ENCODE measurements around the gene TMEM222. TPM values are rescaled to one million over a fixed set of nuclear protein-coding genes. Genes with fewer than 3 reads are reported as not detected.

The TMEM222 gene
- total RNA-seq, 1 experiment from 2014 or later: 27.4 TPM

- no peaks in the 10 kb centered on the region for H3K9me2 ChIP-seq (replicated peaks; ENCODE audit: insufficient read depth, low read length)
- H4K20me1 ChIP-seq (ENCODE audit: insufficient read depth, low read depth, low read length): no peaks in the 10 kb centered on the region
- DNase-seq: no peak
- H3K36me3 ChIP-seq (ENCODE audit: insufficient read depth, low read length): no peaks in the 10 kb centered on the region
- no peaks in the 10 kb centered on the region for H3K79me2 ChIP-seq (ENCODE audit: low read length)
- no peaks in the 10 kb centered on the region for H3K9me3 ChIP-seq (ENCODE audit: low read length)
- H3K4me1 ChIP-seq (ENCODE audit: low read length): peaks cover 19% of the 10 kb centered on the region
- peak overlapping the region; percentile 79 for H3K9ac ChIP-seq (ENCODE audit: low read length)
- H3K27me3 ChIP-seq (ENCODE audit: low read length): no peaks in the 10 kb centered on the region
- H3K4me2 ChIP-seq (ENCODE audit: low read depth, low read length, poor library complexity, severe bottlenecking): peak overlapping the region; percentile 100
- H2AFZ ChIP-seq (ENCODE audit: low read length): peak overlapping the region; percentile 94; the same call in 1 of the 2 replicates
- H3K4me3 ChIP-seq (ENCODE audit: low read length): peak overlapping the region; percentile 82; the same call in 1 of the 2 replicates
- H3K27ac ChIP-seq (ENCODE audit: low read length): no peak overlapping the region
These were observed 45.2 kb downstream of the TMEM222 start for GRCh38 chr1:27367160-27367650.

DNA sequence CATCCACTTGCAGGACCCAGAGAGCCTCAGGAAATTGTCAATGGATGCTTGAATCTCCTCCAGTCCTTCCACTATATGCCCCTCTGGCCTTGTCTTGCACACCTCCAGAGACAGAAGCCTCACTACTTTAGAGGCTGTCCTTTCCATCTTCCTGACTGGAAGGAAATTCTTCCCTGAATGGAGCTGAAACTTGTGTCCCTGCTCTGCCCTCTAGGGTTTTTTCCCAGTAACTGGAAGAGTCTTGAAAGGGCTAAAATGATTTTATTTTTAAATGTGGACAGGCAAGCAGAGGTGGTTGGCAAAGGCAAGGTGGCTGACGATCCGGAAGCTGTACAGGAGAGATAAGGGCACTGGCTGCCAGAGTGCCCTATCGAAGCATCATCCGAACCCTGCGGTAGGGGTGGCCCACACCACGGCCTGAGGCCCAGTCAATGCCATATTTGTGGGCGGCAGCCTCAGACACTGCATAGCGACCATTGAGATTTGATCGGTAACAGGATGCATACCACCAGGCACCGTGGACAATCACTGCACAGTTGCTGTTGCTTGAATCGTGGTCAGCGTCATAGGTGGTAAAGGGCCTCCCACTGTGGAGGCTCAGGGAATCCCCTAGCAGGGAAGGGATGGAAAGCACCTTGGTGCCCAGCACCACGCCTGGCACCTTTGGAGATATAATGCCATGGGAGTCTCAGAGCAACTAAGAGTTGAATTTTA is 47.1 kb downstream of the TMEM222 start:
- Histone ChIP-seq H3K36me3 (ENCODE audit: insufficient read depth, low read length) (no peaks in the 10 kb centered on the region), H3K4me2 (ENCODE audit: low read depth, low read length, poor library complexity, severe bottlenecking) (no peak overlapping the region), H3K27ac (ENCODE audit: low read length) (no peak overlapping the region), H3K9me3 (ENCODE audit: low read length) (no peaks in the 10 kb centered on the region), H3K27me3 (ENCODE audit: low read length) (no peaks in the 10 kb centered on the region), H3K79me2 (ENCODE audit: low read length) (no peaks in the 10 kb centered on the region), H2AFZ (ENCODE audit: low read length) (no peak overlapping the region), H3K4me3 (ENCODE audit: low read length) (no peak overlapping the region), H3K4me1 (ENCODE audit: low read length) (peaks cover 19% of the 10 kb centered on the region), H3K9ac (ENCODE audit: low read length) (no peak overlapping the region), H3K9me2 (replicated peaks; ENCODE audit: insufficient read depth, low read length) (no peaks in the 10 kb centered on the region), H4K20me1 (ENCODE audit: insufficient read depth, low read depth, low read length) (no peaks in the 10 kb centered on the region)
- DNase-seq: no peak

DNA sequence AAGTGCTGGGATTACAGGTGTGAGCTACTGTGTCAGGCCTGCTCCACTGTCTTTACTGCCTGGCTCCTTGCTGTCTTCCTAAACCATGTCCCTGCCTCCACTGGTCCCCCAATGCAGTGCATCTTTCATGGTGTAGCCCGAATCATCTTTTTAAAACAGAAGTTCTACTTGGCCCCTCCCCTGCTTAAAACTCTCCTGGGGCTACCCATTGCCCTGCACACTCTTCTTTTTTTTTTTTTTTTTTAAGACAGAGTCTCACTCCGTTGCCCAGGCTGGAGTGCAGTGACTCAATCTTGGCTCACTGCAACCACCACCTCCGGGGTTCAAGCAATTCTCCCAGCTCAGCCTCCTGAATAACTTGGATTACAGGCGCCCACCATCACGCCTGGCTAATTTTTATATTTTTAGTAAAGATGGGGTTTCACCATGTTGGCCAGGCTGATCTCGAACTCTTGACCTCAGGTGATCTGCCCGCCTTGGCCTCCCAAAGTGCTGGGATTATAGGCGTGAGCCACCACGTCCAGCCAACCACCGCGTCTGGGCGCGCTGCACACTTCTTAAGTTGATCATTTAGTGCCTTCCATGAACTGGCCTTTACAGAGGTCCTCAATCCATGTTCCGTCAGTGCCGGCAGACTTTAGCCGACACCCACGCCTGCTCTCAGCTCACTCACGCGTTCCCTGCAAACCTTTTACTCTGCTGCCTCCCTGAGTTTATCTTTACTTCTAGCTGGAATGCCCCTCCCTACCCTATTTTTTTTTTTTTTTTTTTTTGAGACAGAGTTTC is 50.3 kb downstream of the TMEM222 start:
- Histone ChIP-seq H2AFZ (ENCODE audit: low read length) (no peak overlapping the region), H3K9ac (ENCODE audit: low read length) (no peak overlapping the region), H3K4me2 (ENCODE audit: low read depth, low read length, poor library complexity, severe bottlenecking) (no peak overlapping the region), H3K27ac (ENCODE audit: low read length) (no peak overlapping the region), H3K79me2 (ENCODE audit: low read length) (no peaks in the 10 kb centered on the region), H3K4me3 (ENCODE audit: low read length) (no peak overlapping the region), H3K9me2 (replicated peaks; ENCODE audit: insufficient read depth, low read length) (no peaks in the 10 kb centered on the region), H3K9me3 (ENCODE audit: low read length) (no peaks in the 10 kb centered on the region), H3K36me3 (ENCODE audit: insufficient read depth, low read length) (no peaks in the 10 kb centered on the region), H4K20me1 (ENCODE audit: insufficient read depth, low read depth, low read length) (no peaks in the 10 kb centered on the region), H3K27me3 (ENCODE audit: low read length) (no peaks in the 10 kb centered on the region), H3K4me1 (ENCODE audit: low read length) (peaks cover 4% of the 10 kb centered on the region)
- DNase-seq: no peak

DNA sequence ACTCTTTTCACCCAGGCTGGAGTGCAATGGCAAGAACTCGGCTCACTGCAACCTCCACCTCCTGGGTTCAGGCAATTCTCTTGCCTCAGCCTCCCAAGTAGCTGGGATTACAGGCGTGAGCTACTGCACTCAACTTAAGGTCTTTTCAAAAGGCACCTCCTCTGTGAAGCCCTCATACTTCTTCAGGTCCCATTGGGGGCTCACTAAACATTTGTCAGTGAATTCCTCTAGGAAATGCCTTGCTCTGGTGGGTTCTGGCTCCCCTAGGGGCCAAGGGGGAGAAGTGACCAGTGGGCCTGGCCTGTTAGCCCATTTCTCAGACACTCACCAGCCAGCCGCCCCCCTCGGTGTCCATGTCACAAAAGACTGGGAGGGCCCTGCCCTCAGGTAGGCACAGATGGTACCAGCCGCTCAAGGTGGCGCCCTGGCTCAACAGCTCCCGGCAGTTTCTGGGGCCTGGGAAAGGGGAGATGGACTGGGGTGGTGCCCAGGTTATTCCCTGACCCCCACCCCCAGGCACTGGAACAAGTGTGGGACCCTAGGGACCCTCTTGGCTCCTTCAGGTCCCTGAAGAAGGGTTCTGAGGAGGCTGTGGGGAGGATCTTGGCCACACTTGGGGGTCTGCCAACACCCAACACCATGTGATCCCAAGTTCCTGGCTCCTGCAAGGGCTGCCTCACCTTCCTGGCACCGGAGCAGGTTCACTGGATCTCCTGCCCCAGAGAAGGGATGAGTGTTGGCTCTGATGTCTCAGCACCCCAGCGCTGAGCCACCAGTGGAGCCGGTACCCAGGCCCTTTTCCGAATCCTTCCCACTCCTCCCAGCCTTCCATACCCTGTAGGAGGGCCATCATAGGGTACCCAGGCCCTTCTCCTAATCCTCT is 51.1 kb downstream of the TMEM222 start:
- Histone ChIP-seq H3K27me3 (ENCODE audit: low read length) (no peaks in the 10 kb centered on the region), H3K4me3 (ENCODE audit: low read length) (no peak overlapping the region), H3K36me3 (ENCODE audit: insufficient read depth, low read length) (no peaks in the 10 kb centered on the region), H3K9me2 (replicated peaks; ENCODE audit: insufficient read depth, low read length) (no peaks in the 10 kb centered on the region), H3K4me2 (ENCODE audit: low read depth, low read length, poor library complexity, severe bottlenecking) (no peak overlapping the region), H2AFZ (ENCODE audit: low read length) (no peak overlapping the region), H3K79me2 (ENCODE audit: low read length) (no peaks in the 10 kb centered on the region), H3K9ac (ENCODE audit: low read length) (no peak overlapping the region), H4K20me1 (ENCODE audit: insufficient read depth, low read depth, low read length) (no peaks in the 10 kb centered on the region), H3K4me1 (ENCODE audit: low read length) (peaks cover 4% of the 10 kb centered on the region), H3K9me3 (ENCODE audit: low read length) (no peaks in the 10 kb centered on the region), H3K27ac (ENCODE audit: low read length) (no peak overlapping the region)
- DNase-seq: no peak

GRCh38 chr1:27374362-27375086 is 52.6 kb downstream of the TMEM222 start, which contains the start of gene FCN3:
FCN3 (minus strand) TSS chr1:27374824; CDS start chr1:27374818, 6 bp downstream.
- no peaks in the 10 kb centered on the region for H3K9me3 ChIP-seq (ENCODE audit: low read length)
- H3K4me1 ChIP-seq (ENCODE audit: low read length): peaks cover 4% of the 10 kb centered on the region
- H3K79me2 ChIP-seq (ENCODE audit: low read length): no peaks in the 10 kb centered on the region
- H3K9ac ChIP-seq (ENCODE audit: low read length): no peak within 1 kb of the TSS
- no peak within 1 kb of the TSS for H3K4me3 ChIP-seq (ENCODE audit: low read length)
- no peak within 1 kb of the TSS for H3K27ac ChIP-seq (ENCODE audit: low read length)
- no peaks in the 10 kb centered on the region for H4K20me1 ChIP-seq (ENCODE audit: insufficient read depth, low read depth, low read length)
- DNase-seq: no peak
- H3K4me2 ChIP-seq (ENCODE audit: low read depth, low read length, poor library complexity, severe bottlenecking): no peak within 1 kb of the TSS
- no peaks in the 10 kb centered on the region for H3K36me3 ChIP-seq (ENCODE audit: insufficient read depth, low read length)
- no peaks in the 10 kb centered on the region for H3K27me3 ChIP-seq (ENCODE audit: low read length)
- H2AFZ ChIP-seq (ENCODE audit: low read length): no peak within 1 kb of the TSS
- H3K9me2 ChIP-seq (replicated peaks; ENCODE audit: insufficient read depth, low read length): no peaks in the 10 kb centered on the region

DNA sequence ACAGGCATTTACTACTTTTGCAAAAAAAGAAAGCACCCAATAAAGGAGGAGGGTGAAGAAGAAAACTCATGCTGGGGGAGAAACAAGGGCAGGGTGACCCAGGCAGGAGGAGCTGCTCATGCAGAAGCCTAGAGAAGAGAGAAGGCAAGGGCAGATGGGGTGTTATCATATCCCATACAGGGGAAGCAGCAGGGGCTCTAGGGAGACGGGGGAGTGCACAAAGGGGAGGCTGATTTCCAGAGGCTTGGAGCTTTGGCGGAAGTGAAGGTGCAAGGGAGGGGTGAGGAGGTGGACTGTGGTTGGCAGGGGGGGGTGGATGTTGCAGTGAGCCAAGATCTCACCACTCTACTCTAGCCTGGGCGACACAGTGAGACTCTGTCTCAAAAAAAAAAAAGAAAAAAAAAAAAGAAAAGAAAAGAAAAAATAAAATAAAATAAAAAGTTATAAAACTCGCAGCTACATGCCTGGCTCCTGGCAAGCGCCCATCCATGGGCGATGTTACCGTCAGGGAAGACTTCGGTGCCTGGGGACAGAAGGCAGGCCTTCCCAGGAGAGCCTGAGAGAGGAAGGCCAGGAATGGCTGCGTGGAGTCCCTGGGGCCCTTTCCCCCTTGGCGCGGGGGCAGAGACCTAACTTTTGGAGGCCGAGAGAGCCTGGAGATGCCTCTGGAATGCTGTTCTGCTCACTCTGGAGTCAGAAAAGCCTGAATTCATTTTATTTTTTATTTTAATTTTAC is 56.0 kb downstream of the TMEM222 start:
- no peak overlapping the region for H3K4me3 ChIP-seq (ENCODE audit: low read length)
- no peaks in the 10 kb centered on the region for H3K9me3 ChIP-seq (ENCODE audit: low read length)
- no peak overlapping the region for H3K4me2 ChIP-seq (ENCODE audit: low read depth, low read length, poor library complexity, severe bottlenecking)
- H3K27me3 ChIP-seq (ENCODE audit: low read length): no peaks in the 10 kb centered on the region
- no peaks in the 10 kb centered on the region for H3K36me3 ChIP-seq (ENCODE audit: insufficient read depth, low read length)
- H2AFZ ChIP-seq (ENCODE audit: low read length): no peak overlapping the region
- DNase-seq: no peak
- H3K4me1 ChIP-seq (ENCODE audit: low read length): peaks cover 4% of the 10 kb centered on the region
- H3K9ac ChIP-seq (ENCODE audit: low read length): no peak overlapping the region
- no peaks in the 10 kb centered on the region for H3K79me2 ChIP-seq (ENCODE audit: low read length)
- no peaks in the 10 kb centered on the region for H3K9me2 ChIP-seq (replicated peaks; ENCODE audit: insufficient read depth, low read length)
- H3K27ac ChIP-seq (ENCODE audit: low read length): no peak overlapping the region
- no peaks in the 10 kb centered on the region for H4K20me1 ChIP-seq (ENCODE audit: insufficient read depth, low read depth, low read length)

GRCh38 chr1:27379564-27380122 is 57.7 kb downstream of the TMEM222 start:
- no peaks in the 10 kb centered on the region for H3K27me3 ChIP-seq (ENCODE audit: low read length)
- H3K4me2 ChIP-seq (ENCODE audit: low read depth, low read length, poor library complexity, severe bottlenecking): no peak overlapping the region
- H4K20me1 ChIP-seq (ENCODE audit: insufficient read depth, low read depth, low read length): no peaks in the 10 kb centered on the region
- no peaks in the 10 kb centered on the region for H3K9me3 ChIP-seq (ENCODE audit: low read length)
- H3K79me2 ChIP-seq (ENCODE audit: low read length): no peaks in the 10 kb centered on the region
- no peak overlapping the region for H2AFZ ChIP-seq (ENCODE audit: low read length)
- no peaks in the 10 kb centered on the region for H3K36me3 ChIP-seq (ENCODE audit: insufficient read depth, low read length)
- H3K4me3 ChIP-seq (ENCODE audit: low read length): no peak overlapping the region
- H3K27ac ChIP-seq (ENCODE audit: low read length): no peak overlapping the region
- H3K4me1 ChIP-seq (ENCODE audit: low read length): peaks cover under 1% of the 10 kb centered on the region
- no peak for DNase-seq
- no peak overlapping the region for H3K9ac ChIP-seq (ENCODE audit: low read length)
- H3K9me2 ChIP-seq (replicated peaks; ENCODE audit: insufficient read depth, low read length): no peaks in the 10 kb centered on the region
